ENCODE measurements around the gene CCR2.
A peak's percentile ranks its signal among the peaks of the same experiment; 100 is the strongest.
"Not testable (repeated sequence)": the region's sequence is repeated elsewhere in the genome, so short reads cannot be mapped to it uniquely, and the experiment has no call there.

CCR2 gene

DNA sequence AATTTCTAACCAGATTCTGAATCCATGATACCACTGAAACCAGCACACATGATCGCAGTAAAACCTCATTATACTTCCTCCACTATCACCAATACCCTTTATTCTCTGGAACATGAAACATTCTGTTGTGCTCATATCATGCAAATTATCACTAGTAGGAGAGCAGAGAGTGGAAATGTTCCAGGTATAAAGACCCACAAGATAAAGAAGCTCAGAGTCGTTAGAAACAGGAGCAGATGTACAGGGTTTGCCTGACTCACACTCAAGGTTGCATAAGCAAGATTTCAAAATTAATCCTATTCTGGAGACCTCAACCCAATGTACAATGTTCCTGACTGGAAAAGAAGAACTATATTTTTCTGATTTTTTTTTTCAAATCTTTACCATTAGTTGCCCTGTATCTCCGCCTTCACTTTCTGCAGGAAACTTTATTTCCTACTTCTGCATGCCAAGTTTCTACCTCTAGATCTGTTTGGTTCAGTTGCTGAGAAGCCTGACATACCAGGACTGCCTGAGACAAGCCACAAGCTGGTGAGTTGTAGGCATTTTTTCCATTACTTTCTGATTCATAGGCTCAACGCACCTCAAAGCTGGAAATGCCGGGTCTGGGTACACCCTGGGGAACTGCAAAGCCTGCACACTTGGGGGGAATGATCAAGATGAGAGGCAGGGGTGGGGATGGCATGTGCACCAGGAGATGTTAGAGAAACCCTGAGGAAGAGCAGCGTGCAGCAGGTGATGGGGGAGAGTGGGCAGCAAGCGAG lies at the start of gene CCR2:
Gene CCR2, plus strand, starts transcription at position 465 of the 764 bp plus-strand sequence. CDS start 3,417 bp downstream, outside the sequence.
- Mint-ChIP-seq H3K27ac (peak within 1 kb of the TSS; percentile 67), H3K4me3 (peak within 1 kb of the TSS; percentile 55), H3K9me3 (no peaks in the 10 kb centered on the region), H3K36me3 (peaks cover 5% of the 10 kb centered on the region), H3K4me1 (peaks cover 79% of the 10 kb centered on the region), H3K27me3 (no peaks in the 10 kb centered on the region)
- ATAC-seq = peak; percentile 74

- Mint-ChIP-seq H3K27me3 (no peaks in the 10 kb centered on the region), H3K9me3 (no peaks in the 10 kb centered on the region), H3K36me3 (no peaks in the 10 kb centered on the region), H3K4me1 (peaks cover 35% of the 10 kb centered on the region), H3K4me3 (no peak overlapping the region), H3K27ac (no peak overlapping the region)
- ATAC-seq = no peak
Observed at GRCh38 chr3:46304739-46305138, 49.2 kb upstream of the CCR2 start.

- Mint-ChIP-seq H3K4me1 (peaks cover 39% of the 10 kb centered on the region), H3K27ac (no peak overlapping the region), H3K4me3 (no peak overlapping the region), H3K9me3 (peaks cover 6% of the 10 kb centered on the region), H3K27me3 (no peaks in the 10 kb centered on the region), H3K36me3 (no peaks in the 10 kb centered on the region)
- ATAC-seq = no peak
Observed at GRCh38 chr3:46312991-46313390, 40.9 kb upstream of the CCR2 start.

DNA sequence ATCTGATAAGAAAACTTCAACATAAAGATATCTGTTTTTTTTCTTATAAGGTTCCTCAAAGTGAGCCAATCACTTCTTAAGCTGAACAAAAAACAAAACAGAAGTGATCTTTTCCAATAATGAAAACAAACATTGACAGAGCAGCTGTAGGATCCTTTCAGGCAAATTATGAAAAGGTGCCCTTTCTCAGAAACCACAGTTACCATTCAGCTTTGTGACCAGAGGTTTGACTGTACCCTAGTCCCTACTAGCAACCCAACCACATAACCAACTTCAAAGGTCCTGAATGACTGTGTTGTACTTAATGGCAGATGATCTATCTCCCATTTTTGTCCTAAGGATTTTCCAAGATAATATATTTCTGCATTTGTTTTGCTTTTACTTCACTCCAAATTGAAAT lies 39.4 kb upstream of the CCR2 start:
- Mint-ChIP-seq H3K4me1 (peaks cover 39% of the 10 kb centered on the region), H3K9me3 (peaks cover 8% of the 10 kb centered on the region), H3K27ac (peak overlapping the region; percentile 67), H3K36me3 (no peaks in the 10 kb centered on the region), H3K27me3 (no peaks in the 10 kb centered on the region), H3K4me3 (no peak overlapping the region)
- ATAC-seq = peak; percentile 92

- H3K27ac Mint-ChIP-seq = peak overlapping the region; percentile 50
- no peaks in the 10 kb centered on the region for H3K36me3 Mint-ChIP-seq
- H3K4me1 Mint-ChIP-seq = peaks cover 48% of the 10 kb centered on the region
- no peaks in the 10 kb centered on the region for H3K27me3 Mint-ChIP-seq
- no peak overlapping the region for H3K4me3 Mint-ChIP-seq
- ATAC-seq = peak; percentile 61
- H3K9me3 Mint-ChIP-seq = peaks cover 8% of the 10 kb centered on the region
Observed at GRCh38 chr3:46316206-46316605, 37.7 kb upstream of the CCR2 start.

DNA sequence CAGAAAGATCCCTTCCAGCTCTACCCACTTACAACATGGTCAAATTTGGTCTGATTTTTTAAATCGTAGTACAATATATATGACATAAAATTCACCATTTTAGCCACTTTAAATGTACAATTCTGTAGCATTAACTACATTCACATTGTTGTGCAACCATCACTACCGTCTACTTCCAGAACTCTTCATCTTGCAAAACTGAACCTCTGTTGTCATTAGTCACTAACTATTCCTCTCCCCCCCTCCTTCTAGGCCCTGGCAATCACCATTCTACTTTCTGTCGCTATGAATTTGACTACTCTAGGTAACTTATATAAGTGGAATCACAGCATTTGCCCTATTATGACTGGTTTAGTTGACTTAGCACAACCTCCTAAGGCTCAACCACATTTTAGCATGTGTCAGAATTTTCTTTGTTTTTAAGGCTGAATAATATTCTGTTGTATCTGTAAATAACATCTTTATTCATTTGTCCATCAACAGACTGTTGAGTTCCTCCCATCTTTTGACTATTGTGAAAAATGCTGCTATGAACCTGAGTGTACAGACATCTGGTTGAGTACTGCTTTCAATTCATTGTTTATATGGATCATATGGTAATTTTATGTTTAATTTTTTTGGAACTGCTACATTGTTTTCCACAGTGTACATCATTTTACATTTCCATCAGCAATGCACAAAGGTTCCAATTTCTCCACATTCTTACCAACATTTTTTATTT lies 35.5 kb upstream of the CCR2 start:
- ATAC-seq = no peak
- Mint-ChIP-seq H3K4me3 (no peak overlapping the region), H3K4me1 (peaks cover 63% of the 10 kb centered on the region), H3K36me3 (no peaks in the 10 kb centered on the region), H3K27me3 (no peaks in the 10 kb centered on the region), H3K27ac (no peak overlapping the region), H3K9me3 (peaks cover 9% of the 10 kb centered on the region)

GRCh38 chr3:46321461-46322104 lies 32.3 kb upstream of the CCR2 start:
- H3K9me3 Mint-ChIP-seq = peaks cover 11% of the 10 kb centered on the region
- H3K36me3 Mint-ChIP-seq = no peaks in the 10 kb centered on the region
- peak overlapping the region; percentile 80 for H3K27ac Mint-ChIP-seq
- H3K4me3 Mint-ChIP-seq = peak overlapping the region; percentile 40
- H3K4me1 Mint-ChIP-seq = peaks cover 42% of the 10 kb centered on the region
- ATAC-seq = peak; percentile 75
- no peaks in the 10 kb centered on the region for H3K27me3 Mint-ChIP-seq

GRCh38 chr3:46324036-46324435 lies 29.9 kb upstream of the CCR2 start:
- no peaks in the 10 kb centered on the region for H3K36me3 Mint-ChIP-seq
- H3K9me3 Mint-ChIP-seq = peaks cover 5% of the 10 kb centered on the region
- no peak overlapping the region for H3K4me3 Mint-ChIP-seq
- H3K27me3 Mint-ChIP-seq = no peaks in the 10 kb centered on the region
- H3K4me1 Mint-ChIP-seq = peaks cover 34% of the 10 kb centered on the region
- peak overlapping the region; percentile 19 for H3K27ac Mint-ChIP-seq
- no peak for ATAC-seq

- H3K27ac Mint-ChIP-seq = no peak overlapping the region
- no peaks in the 10 kb centered on the region for H3K27me3 Mint-ChIP-seq
- peaks cover 5% of the 10 kb centered on the region for H3K9me3 Mint-ChIP-seq
- H3K36me3 Mint-ChIP-seq = no peaks in the 10 kb centered on the region
- peaks cover 30% of the 10 kb centered on the region for H3K4me1 Mint-ChIP-seq
- no peak for ATAC-seq
- H3K4me3 Mint-ChIP-seq = no peak overlapping the region
Observed at GRCh38 chr3:46325645-46326300, 28.1 kb upstream of the CCR2 start.

DNA sequence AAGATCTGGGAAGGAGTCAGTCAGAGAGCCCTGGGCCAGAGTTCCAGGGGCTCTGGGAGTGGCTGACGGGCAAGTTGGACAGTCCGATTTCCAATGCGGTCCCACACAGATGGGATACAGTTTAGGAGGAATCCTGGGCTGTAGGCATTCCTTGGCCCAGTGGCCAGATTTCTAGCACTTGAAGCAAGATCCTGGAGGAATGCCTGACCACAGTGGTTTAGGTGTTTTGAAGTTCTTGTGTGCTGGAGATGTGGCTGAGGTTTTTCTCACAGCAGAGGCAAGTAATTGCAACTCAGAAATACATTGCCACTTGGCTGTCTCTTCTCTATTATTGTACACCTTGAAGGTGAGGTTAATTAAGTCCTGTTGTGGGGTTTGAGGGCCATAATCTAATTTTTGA lies 23.2 kb upstream of the CCR2 start:
- not testable (repeated sequence) for H3K27ac Mint-ChIP-seq, H3K27me3 Mint-ChIP-seq, H3K9me3 Mint-ChIP-seq, H3K36me3 Mint-ChIP-seq, H3K4me1 Mint-ChIP-seq, ATAC-seq, H3K4me3 Mint-ChIP-seq

DNA sequence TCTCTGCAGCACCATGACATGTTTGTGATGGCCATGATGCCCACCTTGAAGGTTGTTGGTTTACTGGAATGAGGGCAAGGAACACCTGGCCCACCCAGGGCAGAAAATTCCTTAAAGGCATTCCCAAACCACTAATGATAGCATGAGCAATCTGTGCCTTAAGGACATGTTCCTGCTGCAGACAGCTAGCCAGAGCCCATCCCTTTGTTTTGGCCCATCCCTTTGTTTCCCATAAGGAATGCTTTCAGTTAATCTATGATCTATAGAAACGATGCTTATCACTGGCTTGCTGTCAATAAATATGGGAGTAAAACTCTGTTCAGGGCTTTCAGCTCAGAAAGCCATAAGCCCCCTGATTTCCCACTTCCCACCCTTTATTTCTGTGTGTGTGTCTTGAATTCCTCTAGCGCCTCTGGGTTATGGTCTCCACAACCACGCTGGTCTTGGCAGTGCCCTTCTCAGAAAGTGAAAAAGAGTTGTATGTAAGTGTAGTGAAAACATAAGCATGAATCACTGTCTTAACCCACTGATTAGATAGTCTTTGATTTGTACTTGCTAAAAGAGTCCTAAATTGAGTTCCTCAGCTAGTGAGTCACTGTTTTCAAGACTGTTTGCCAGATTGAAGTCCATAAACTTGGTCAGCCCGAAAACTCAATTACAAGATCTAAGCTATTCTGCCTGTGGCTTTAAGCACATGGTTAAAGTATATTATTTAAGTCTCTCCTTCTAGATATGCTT lies 19.0 kb upstream of the CCR2 start:
- Mint-ChIP-seq H3K36me3 (peaks cover 4% of the 10 kb centered on the region), H3K9me3 (peaks cover 13% of the 10 kb centered on the region), H3K4me1 (peaks cover 4% of the 10 kb centered on the region), H3K4me3 (no peak overlapping the region), H3K27ac (no peak overlapping the region), H3K27me3 (no peaks in the 10 kb centered on the region)
- ATAC-seq = no peak

GRCh38 chr3:46335541-46335940 lies 18.4 kb upstream of the CCR2 start:
- no peaks in the 10 kb centered on the region for H3K27me3 Mint-ChIP-seq
- peaks cover 4% of the 10 kb centered on the region for H3K4me1 Mint-ChIP-seq
- no peak for ATAC-seq
- no peak overlapping the region for H3K4me3 Mint-ChIP-seq
- peaks cover 6% of the 10 kb centered on the region for H3K36me3 Mint-ChIP-seq
- no peak overlapping the region for H3K27ac Mint-ChIP-seq
- peaks cover 18% of the 10 kb centered on the region for H3K9me3 Mint-ChIP-seq

GRCh38 chr3:46337911-46338310 lies 16.0 kb upstream of the CCR2 start:
- Mint-ChIP-seq H3K27ac (no peak overlapping the region), H3K4me3 (no peak overlapping the region), H3K36me3 (peaks cover 6% of the 10 kb centered on the region), H3K4me1 (no peaks in the 10 kb centered on the region), H3K27me3 (no peaks in the 10 kb centered on the region), H3K9me3 (peaks cover 18% of the 10 kb centered on the region)
- ATAC-seq = no peak

DNA sequence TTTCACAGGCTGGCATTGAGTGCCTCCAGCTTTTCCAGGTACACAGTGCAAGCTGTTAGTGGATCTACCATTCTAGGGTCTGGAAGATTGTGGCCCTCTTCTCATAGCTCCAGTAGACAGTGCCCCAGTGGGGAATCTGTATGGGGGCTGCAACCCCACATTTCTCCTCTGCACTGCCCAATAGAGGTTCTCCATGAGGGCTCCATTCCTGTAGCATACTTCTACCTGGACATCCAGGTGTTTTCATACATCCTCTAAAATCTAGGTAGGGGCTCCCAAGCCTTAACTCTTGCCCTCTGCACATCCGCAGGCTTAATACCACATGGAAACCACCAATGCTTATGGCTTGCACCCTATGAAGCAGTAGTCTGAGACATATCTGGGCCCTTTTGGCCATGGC lies 15.1 kb upstream of the CCR2 start:
- Mint-ChIP-seq H3K27ac (no peak overlapping the region), H3K27me3 (no peaks in the 10 kb centered on the region), H3K4me3 (no peak overlapping the region), H3K36me3 (peaks cover 6% of the 10 kb centered on the region), H3K4me1 (no peaks in the 10 kb centered on the region), H3K9me3 (peaks cover 18% of the 10 kb centered on the region)
- no peak for ATAC-seq

GRCh38 chr3:46344476-46344875 lies 9.4 kb upstream of the CCR2 start:
- no peak for ATAC-seq
- no peak overlapping the region for H3K4me3 Mint-ChIP-seq
- H3K4me1 Mint-ChIP-seq = peaks cover 17% of the 10 kb centered on the region
- peaks cover 12% of the 10 kb centered on the region for H3K9me3 Mint-ChIP-seq
- H3K27me3 Mint-ChIP-seq = no peaks in the 10 kb centered on the region
- H3K27ac Mint-ChIP-seq = no peak overlapping the region
- H3K36me3 Mint-ChIP-seq = peaks cover 6% of the 10 kb centered on the region
